ENCODE measurements around the gene PAGE1.

GRCh38 chrX:49712577-49712976 lies 16.8 kb upstream of the PAGE1 start:
- no peak for TF ChIP-seq CTCF (IDR thresholded peaks at IDR 0.05)
- TF ChIP-seq POLR2A (IDR thresholded peaks at IDR 0.05), result no peak
